Activated gamma-delta T cell (primary cell): ENCODE measurements around the gene ENC1.
"Not testable (repeated sequence)": the region's sequence is repeated elsewhere in the genome, so short reads cannot be mapped to it uniquely, and the experiment has no call there.

Experiments
- DNase-seq: peaks from one replicate; lab custom pipeline; 2025; lab: John Stamatoyannopoulos, UW
- total RNA-seq, 2 donors: gene quantifications; one replicate each; lab custom pipeline; 2026; lab: John Stamatoyannopoulos, UW

Gene ENC1, protein sequence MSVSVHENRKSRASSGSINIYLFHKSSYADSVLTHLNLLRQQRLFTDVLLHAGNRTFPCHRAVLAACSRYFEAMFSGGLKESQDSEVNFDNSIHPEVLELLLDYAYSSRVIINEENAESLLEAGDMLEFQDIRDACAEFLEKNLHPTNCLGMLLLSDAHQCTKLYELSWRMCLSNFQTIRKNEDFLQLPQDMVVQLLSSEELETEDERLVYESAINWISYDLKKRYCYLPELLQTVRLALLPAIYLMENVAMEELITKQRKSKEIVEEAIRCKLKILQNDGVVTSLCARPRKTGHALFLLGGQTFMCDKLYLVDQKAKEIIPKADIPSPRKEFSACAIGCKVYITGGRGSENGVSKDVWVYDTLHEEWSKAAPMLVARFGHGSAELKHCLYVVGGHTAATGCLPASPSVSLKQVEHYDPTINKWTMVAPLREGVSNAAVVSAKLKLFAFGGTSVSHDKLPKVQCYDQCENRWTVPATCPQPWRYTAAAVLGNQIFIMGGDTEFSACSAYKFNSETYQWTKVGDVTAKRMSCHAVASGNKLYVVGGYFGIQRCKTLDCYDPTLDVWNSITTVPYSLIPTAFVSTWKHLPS
- 3.3 to 20.5 reads per million in 2 donors for total RNA-seq

DNA sequence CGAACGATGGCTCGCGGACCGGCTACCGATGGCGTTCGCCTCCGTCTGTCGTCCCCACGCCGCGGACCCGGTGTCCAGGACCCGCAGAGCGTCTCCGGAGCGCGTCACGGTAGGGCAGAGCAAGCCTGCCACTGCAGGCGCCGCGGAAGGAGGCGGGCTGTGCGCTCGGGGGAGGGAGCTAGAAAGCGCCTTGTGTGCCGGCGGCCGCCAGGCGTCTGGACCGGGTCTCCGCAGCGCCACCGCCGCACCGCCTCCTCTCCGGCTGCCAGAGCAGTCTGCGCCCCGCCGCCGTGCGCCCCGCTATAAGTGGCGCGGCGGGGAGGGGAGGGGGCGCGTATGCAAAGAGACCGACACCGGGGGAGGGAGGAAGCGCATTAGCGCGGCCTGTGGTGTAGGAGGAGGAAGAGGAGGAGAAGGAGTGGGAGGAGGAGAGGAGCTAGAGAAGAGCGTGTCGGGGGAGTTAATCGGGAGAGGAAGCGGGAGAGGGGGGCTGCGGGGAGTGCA is at the start of gene ENC1:
Gene ENC1 (minus strand): TSS at position 279 of the 504 bp plus-strand sequence. CDS start 4,243 bp downstream, outside the sequence.
- peak; percentile 64 for DNase-seq

- no peak for DNase-seq
Observed at GRCh38 chr5:74686962-74687751, 46.6 kb upstream of the ENC1 start.

GRCh38 chr5:74685979-74686631 is 45.6 kb upstream of the ENC1 start:
- no peak for DNase-seq

- peak; percentile 72 for DNase-seq
Observed at GRCh38 chr5:74684900-74685851, 44.6 kb upstream of the ENC1 start, which contains the start of gene HEXB. TSS of gene HEXB (plus strand) at chr5:74685233. CDS start at chr5:74685261, 28 bp downstream.

DNA sequence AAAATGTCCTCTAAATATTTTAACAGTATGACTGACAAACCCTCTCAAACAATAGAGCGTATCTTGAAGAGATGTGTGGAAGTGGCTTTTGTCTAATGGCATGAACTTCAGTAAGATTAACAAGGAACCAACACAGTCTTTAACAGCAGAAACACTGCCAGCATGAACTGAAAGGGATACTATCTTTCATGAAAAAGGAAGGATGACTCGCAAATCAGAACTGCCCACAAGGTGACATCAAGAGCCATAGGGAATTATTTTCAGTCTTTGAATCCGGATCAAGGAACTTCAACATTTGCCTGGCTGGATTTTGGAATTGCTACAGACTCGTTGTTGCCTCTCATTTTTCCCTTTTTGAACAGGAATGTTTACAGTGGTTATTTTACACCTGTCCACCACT is 39.4 kb upstream of the ENC1 start:
- no peak for DNase-seq

DNA sequence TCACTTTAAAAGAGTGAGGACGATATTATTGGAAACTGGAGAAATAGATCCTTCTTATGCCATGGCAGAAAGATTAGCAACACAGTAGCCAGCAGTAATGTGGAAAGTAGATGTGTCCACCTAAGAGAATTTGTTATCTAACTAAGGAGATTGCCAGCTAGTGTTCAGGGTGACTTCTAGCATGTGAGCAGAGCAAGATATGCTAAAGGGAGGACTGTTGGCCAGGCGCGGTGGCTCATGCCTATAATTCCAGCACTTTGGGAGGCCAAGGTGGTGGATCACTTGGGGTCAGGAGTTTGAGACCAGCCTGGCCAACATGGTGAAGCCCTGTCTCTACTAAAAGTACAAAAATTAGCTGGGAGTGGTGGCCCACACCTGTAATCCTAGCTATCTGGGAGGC is 38.8 kb upstream of the ENC1 start:
- not testable (repeated sequence) for DNase-seq

DNA sequence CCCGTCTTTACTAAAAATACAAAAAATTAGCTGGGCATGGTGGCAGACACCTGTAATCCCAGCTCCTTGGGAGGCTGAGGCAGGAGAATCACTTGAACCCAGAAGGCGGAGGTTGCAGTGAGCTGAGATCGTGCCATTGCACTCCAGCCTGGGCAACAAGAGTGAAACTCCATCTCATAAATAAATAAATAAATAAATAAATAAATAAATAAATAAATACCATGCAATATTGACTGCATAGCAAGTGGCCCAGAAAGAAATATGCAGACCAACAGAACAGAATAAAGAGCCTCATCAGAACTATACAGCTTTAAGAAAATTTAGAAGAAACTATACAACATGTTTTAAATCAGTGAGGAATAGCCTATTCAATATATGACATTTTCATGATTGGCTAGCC is 37.6 kb upstream of the ENC1 start:
- not testable (repeated sequence) for DNase-seq

GRCh38 chr5:74676466-74676865 is 35.9 kb upstream of the ENC1 start:
- not testable (repeated sequence) for DNase-seq

DNA sequence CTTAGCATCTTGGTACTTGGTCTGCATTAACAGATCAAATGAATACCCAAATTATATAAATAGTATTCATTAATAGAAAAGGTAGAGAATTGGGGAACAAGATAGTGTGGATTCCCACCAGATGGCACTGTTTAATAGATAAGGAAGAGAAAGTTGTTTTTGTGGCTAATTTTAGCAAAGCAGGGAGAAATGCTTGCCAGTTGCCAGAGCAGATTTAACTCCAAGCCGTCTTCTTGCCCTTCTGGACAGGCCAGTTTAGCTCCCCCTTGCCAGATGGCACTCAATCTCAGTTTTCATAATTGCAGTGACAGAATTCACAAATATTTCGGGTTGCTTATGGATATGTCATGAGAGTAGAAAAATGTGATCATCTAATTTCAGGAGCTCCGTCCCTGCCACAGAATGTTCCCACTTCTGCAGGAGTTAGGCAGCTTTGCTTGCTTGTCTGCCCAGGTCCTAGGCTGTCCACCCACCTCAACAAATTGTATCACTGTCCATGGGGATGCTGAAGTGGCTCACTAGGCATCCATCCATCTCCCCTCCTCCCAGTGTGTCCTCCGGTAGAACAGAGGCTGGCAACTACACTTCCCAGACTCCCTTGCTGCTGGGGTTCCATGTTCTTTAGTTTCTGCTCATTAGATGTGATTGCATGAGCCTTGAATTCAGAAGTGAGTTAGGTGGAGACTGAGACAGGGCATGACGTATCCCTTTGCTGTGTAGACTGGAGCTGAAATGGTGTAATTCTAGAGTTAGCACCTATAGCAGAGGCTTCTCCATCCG is 32.7 kb upstream of the ENC1 start:
- no peak for DNase-seq

DNA sequence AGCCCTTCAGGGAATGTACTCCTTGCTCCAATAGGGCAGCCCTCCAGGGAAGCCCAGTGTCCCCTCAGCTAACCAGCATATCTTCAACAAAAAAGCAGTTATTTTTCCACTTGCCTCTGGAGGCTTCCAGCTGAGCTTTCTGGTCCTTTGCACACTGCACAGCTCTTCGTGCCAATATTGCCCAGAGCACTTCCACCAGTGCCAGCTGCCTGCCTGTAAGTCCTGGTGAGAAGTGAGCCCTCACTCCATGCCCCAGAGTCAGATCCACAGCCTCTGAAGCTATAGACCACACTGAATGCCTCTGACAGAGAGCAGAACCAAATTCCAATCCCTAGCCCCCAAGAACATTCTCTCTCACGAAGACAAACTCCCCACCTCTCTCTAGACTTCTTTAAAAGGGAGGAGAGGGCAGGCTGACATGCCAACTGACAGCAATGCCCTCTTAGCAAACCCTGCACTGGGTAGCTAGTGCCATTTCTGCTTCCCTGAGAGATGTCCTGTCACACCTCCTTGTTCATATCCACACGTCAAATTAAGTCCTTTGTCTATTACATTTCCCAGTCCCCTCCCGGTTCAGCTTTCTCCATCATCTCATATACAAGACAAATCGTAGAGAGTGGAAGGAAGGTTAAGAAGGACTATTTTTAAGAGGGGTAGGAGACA is 31.8 kb upstream of the ENC1 start:
- no peak for DNase-seq

- no peak for DNase-seq
Observed at GRCh38 chr5:74670396-74671038, 30.0 kb upstream of the ENC1 start.

DNA sequence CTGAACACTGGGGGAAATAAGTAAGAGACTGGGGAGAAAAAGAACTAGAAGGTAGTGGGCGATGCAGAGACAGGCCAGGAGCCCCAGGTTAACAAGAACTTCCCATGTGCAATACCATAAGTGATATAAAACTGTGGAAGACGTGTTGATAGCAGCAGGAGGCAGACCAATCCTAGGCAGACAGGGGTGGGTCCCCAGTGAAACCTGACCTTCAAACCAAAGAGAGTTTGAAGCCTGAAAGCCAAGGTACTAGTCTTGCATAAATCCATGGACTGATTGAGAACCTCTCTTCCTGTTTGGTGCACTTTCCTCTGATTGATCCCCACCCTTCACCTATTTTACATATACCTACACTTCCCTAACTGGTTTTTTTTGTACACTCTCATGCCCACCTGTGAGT is 29.3 kb upstream of the ENC1 start:
- no peak for DNase-seq

DNA sequence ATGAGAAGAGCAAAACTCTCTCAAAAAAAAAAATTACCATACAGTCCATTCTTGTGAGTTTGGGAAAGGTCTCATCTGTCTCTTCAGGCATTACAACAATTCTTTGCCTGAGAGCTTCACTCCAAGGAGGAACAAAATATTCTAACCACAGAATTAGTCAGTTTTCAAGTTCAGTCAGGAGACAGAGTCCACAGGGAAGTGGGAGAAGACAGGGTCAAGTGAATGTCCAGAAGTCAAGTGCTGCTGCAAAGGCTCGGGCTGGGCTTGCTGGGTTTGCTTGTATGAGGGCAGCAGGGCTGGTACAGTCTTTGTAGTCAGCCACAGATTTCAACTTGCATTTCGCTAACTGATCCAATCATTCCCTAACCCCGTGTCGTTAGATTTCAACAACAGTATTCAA is 26.9 kb upstream of the ENC1 start:
- no peak for DNase-seq

- DNase-seq, result no peak
Observed at GRCh38 chr5:74665816-74666215, 25.3 kb upstream of the ENC1 start.

- DNase-seq, result no peak
Observed at GRCh38 chr5:74665273-74665672, 24.7 kb upstream of the ENC1 start.

- no peak for DNase-seq
Observed at GRCh38 chr5:74664551-74664950, 24.0 kb upstream of the ENC1 start.

DNA sequence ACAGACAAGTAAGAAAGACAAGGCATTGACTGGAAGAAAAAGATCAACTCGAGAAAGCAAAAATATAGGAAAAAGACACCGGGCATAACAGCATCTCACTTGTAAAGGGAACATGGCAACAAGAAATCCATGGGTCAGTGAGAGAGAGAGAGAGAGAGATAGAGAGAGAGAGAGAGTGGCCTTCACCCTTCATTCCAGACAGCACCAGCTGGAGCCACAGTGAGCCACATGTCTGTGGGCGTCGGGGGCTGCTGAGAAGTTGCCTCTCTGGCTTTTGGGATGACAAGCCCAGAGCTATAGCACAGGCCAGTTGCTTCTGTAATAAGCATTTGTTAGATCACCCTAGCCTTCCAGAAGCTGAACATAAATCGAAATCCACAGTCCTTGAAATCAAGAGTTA is 20.3 kb upstream of the ENC1 start:
- DNase-seq, result no peak

- DNase-seq, result no peak
Observed at GRCh38 chr5:74660140-74660539, 19.6 kb upstream of the ENC1 start.

DNA sequence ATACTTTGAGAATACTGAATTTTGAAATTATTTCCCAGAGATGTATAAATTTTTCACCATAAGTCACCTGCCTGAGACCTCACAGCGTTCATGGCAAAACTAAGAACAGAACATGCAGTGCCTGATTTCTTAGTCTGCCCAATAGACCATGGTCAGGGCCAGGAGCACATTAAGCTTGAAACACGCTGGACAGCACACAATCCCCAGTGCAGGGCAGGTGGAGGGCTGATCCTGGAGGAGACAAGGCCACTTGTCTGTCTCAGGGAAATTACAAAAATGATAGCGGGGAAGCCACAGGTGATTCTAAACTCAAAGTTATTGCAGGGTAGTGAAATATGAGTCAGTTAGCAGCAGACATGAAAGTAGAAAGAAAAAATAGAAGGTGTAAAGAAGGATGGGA is 18.6 kb upstream of the ENC1 start:
- no peak for DNase-seq
